ENCODE measurements around the gene ETV6.

ETV6 gene

GRCh38 chr12:11929714-11930113 is 280.2 kb downstream of the ETV6 start:
- no peak for DNase-seq (ENCODE audit: low read depth)

GRCh38 chr12:11939223-11939622 is 289.7 kb downstream of the ETV6 start:
- no peak for DNase-seq (ENCODE audit: low read depth)

GRCh38 chr12:11941606-11942337 is 292.3 kb downstream of the ETV6 start:
- no peak for DNase-seq (ENCODE audit: low read depth)

DNA sequence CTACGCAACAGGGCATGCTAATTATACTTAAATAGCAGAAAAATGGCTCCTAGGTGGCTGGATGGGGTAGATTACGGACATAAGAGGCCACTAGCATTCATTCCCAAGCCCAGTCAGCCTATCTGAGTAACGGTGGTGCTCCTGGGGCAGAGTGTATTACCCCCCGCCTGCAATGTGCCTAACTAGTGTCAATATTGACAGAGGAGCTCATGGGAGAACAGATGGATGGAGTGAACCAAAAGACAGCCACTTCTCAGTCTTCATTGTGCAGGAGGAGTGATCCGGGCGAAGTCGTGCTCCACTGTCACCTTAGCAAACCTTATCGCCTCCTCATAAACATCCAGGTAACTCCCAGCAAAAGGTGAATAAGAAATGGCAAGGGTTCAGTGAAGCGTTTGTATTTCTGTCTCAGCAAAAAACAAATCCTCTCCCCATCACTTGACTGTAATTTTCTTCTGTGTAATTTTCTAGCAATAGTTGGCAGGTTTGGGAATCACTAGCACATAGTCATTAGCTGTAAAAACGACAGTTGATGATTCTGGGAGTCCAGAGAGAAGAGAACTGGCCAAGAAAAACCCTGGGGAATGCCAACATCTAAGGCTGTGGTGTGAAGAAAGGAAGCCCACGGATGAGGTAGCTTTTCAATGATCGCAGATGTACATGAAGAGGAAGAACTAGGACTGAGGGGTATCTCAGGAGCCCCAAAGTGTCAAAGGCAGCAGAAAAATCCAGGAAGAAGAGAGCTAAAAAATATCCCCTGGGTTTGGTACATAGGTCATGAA is 294.6 kb downstream of the ETV6 start:
- DNase-seq (ENCODE audit: low read depth) = no peak
